ENCODE measurements around the gene PDGFRB. TPM values are rescaled to one million over a fixed set of nuclear protein-coding genes. Genes with fewer than 3 reads are reported as not detected.

Gene PDGFRB
- total and polyA plus RNA-seq, 9 of the 15 experiments (the other 6 are each of a cell fraction or from before 2014, with no cell fraction given) = 0.01 to 1.5 (median 0.09) TPM; not detected in 3

DNA sequence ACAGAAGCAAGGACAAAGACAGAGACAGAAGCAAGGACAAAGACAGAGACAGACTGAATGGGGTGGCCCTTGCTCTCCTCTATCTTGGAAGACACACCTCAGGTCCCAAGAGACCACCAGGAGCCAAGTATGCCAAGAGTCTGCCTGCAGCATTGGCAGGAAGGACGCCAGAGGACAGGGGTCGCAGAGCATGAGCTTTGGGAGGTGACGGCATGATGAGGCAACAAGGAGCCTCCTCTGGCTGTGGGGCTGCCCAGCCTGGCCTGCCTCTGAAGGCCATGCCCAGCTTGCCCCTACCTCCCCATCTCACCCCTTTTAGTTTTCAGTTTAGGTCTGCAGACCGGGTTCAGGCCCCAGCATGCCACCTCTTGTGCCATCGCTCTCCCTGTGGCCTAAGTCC is 17.6 kb downstream of the PDGFRB start:
- BruUV-seq (replicated peaks) = no TSS peak
- peaks cover 14 to 18% of the 10 kb centered on the region in 2 experiments; a peak in 4 of 5 replicates for H3K4me1 ChIP-seq (replicated peaks in 1 of 2; ENCODE audit: control insufficient read depth in 2 of 2, insufficient read depth in 2 of 2, low read length in 2 of 2)
- TF ChIP-seq, protein P1, sequence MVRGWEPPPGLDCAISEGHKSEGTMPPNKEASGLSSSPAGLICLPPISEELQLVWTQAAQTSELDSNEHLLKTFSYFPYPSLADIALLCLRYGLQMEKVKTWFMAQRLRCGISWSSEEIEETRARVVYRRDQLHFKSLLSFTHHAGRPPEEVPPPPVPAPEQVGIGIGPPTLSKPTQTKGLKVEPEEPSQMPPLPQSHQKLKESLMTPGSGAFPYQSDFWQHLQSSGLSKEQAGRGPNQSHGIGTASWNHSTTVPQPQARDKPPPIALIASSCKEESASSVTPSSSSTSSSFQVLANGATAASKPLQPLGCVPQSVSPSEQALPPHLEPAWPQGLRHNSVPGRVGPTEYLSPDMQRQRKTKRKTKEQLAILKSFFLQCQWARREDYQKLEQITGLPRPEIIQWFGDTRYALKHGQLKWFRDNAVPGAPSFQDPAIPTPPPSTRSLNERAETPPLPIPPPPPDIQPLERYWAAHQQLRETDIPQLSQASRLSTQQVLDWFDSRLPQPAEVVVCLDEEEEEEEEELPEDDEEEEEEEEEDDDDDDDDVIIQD (CRISPR knock-in tag; IDR thresholded peaks at IDR 0.05) = no peak
- TF ChIP-seq BRCA1 (IDR thresholded peaks at IDR 0.05) (no peak), BRCA1 (CRISPR knock-in tag; IDR thresholded peaks at IDR 0.05) (0 out of 2 replicates have a peak, but pooled peaks have one; percentile 36), HOXB6 (CRISPR knock-in tag; IDR thresholded peaks at IDR 0.05; ENCODE audit: borderline replicate concordance) (no peak), TARDBP (IDR thresholded peaks at IDR 0.05) (no peak)
- H3K79me2 ChIP-seq (ENCODE audit: control insufficient read depth, insufficient read depth, low read length) = no peaks in the 10 kb centered on the region
- no peak overlapping the region for H3K4me3 ChIP-seq
- no peak for DNase-seq (ENCODE audit: extremely low read depth in 1 of 4, low spot score in 3 of 4)
- FAIRE-seq = no peak
- POLR2A ChIA-PET = interaction anchor here (0.6 to 1.0 kb wide), 4 partner anchors 13 to 406 kb away, joined by 3 read pairs; no protein-coding TSS in a partner anchor
- no peak overlapping the region; a peak in 1 of 4 replicates for H3K9ac ChIP-seq (ENCODE audit: insufficient read depth in 1 of 2, low read depth in 2 of 2, low read length in 2 of 2)
- CTCF ChIA-PET (ENCODE audit: low intra/inter-chr PET ratio) = interaction anchor here (0.7 kb wide), 1 partner anchor 214 kb away, joined by 3 read pairs; no protein-coding TSS in a partner anchor
- H3K9me3 ChIP-seq (replicated peaks; ENCODE audit: control insufficient read depth, insufficient read depth, low read depth, low read length) = no peaks in the 10 kb centered on the region
- no peaks in the 10 kb centered on the region; the same call in 1 of the 2 replicates for H4K20me1 ChIP-seq (replicated peaks; ENCODE audit: control insufficient read depth, insufficient read depth, low read length)
- no peak overlapping the region for H3K4me2 ChIP-seq (ENCODE audit: insufficient read depth, low read length)
- no peak overlapping the region for H3K27ac ChIP-seq (ENCODE audit: extremely low read depth, low read depth, low read length)
- H3K9me1 ChIP-seq (ENCODE audit: control insufficient read depth, insufficient read depth, low read length) = no peaks in the 10 kb centered on the region
- intact Hi-C loops (cut with micrococcal nuclease) = no loop called here
- H2AFZ ChIP-seq (ENCODE audit: low read depth, low read length) = no peak overlapping the region
- in situ Hi-C loops (cut with MboI) = no loop called here
- no peak for ATAC-seq
- WGBS (ENCODE audit: insufficient coverage, low coverage, missing lambda C conversion rate) = 28% methylated on average over 5 of the region's 5 CpGs
- H3K36me3 ChIP-seq (ENCODE audit: control insufficient read depth, insufficient read depth, low read length) = no peaks in the 10 kb centered on the region
- peaks cover 11 to 44% of the 10 kb centered on the region in 2 experiments; a peak in 4 of 5 replicates for H3K27me3 ChIP-seq (ENCODE audit: control insufficient read depth in 2 of 2, insufficient read depth in 2 of 2, low read length in 2 of 2)
